PC-9 (cell line): Measurements from ENCODE around the gene FAM110A. TPM values are rescaled to one million over a fixed set of nuclear protein-coding genes. Genes with fewer than 3 reads are reported as not detected.

Experiments used
- BruUV-seq: library from RNA; stranded (reverse); fragments of 400-500 nt; replicated peaks from 2 replicates; lab custom pipeline; 2021; lab: Mats Ljungman, UMichigan
- CTCF ChIA-PET: fragments of 300-600 bp; sonication (Branson Sonifier 250); formaldehyde crosslinking; loops from one replicate; lab custom pipeline; 2022; ENCODE audit warnings: antibody characterized with exemption; lab: Charles Lee
- POLR2A ChIA-PET: fragments of 300-600 bp; sonication (Branson Sonifier 250); formaldehyde crosslinking; loops from one replicate; lab custom pipeline; 2022; ENCODE audit warnings: antibody characterized with exemption; ENCODE audit not compliant: unreplicated experiment; lab: Charles Lee
- DNase-seq, 2 experiments: peaks; one replicate each; pipeline versions ENCODE4 v3.0.0 to v3.0.0-alpha.2; 2015 to 2022; ENCODE audit warnings: mixed read lengths in 1 of 2
- H2AFZ ChIP-seq: fragments of 200-600 bp; sonication (generic); 2 replicates; pipeline ENCODE4 v1.8.1; 2017; ENCODE audit warnings: antibody characterized with exemption
- H3F3A ChIP-seq: fragments of 200-600 bp; sonication (generic); 2 replicates; pipeline ENCODE4 v1.8.1; 2017; ENCODE audit warnings: antibody characterized with exemption, mild to moderate bottlenecking, low read depth; ENCODE audit not compliant: insufficient read depth
- H3K27ac ChIP-seq: fragments of 200-600 bp; sonication (generic); 2 replicates; pipeline ENCODE4 v1.6.1; 2016; ENCODE audit warnings: mixed run types
- H3K27me3 ChIP-seq: fragments of 200-600 bp; sonication (generic); 2 replicates; pipeline ENCODE4 v1.6.1; 2016; ENCODE audit warnings: low read depth, mixed run types; ENCODE audit not compliant: insufficient read depth
- H3K36me3 ChIP-seq: fragments of 200-600 bp; sonication (generic); 2 replicates; pipeline ENCODE4 v1.6.1; 2016; ENCODE audit warnings: low read depth, mixed run types
- H3K4me1 ChIP-seq: fragments of 200-600 bp; sonication (generic); replicated peaks from 2 replicates; pipeline ENCODE4 v1.6.1; 2016; ENCODE audit warnings: mixed run types; ENCODE audit not compliant: insufficient read depth
- H3K4me2 ChIP-seq: fragments of 200-600 bp; sonication (generic); 2 replicates; pipeline ENCODE4 v1.6.1; 2017; ENCODE audit warnings: mixed run types
- H3K4me3 ChIP-seq: fragments of 200-600 bp; sonication (generic); 2 replicates; pipeline ENCODE4 v1.6.1; 2016; ENCODE audit warnings: mixed run types
- H3K79me2 ChIP-seq: fragments of 200-600 bp; sonication (generic); 2 replicates; pipeline ENCODE4 v1.6.1; 2017; ENCODE audit warnings: low read depth, mixed run types
- H3K9me2 ChIP-seq: fragments of 200-600 bp; sonication (generic); 2 replicates; pipeline ENCODE4 v1.8.1; 2017; ENCODE audit warnings: mild to moderate bottlenecking; ENCODE audit not compliant: insufficient read depth
- H3K9me3 ChIP-seq: fragments of 200-600 bp; sonication (generic); 2 replicates; pipeline ENCODE4 v1.8.1; 2016; ENCODE audit warnings: low read depth; ENCODE audit not compliant: insufficient read depth
- H4K20me1 ChIP-seq: fragments of 200-600 bp; sonication (generic); 2 replicates; pipeline ENCODE4 v1.8.1; 2017; ENCODE audit not compliant: insufficient read depth
- CTCF ChIP-seq: fragments of 200-600 bp; sonication (generic); conservative IDR thresholded peaks from 2 replicates; pipeline ENCODE4 v1.6.1; 2017; ENCODE audit warnings: mixed run types, antibody characterized with exemption, mild to moderate bottlenecking, moderate library complexity
- EZH2 ChIP-seq: fragments of 200-600 bp; sonication (generic); IDR thresholded peaks from 2 replicates; pipeline ENCODE4 v1.8.0; 2017; ENCODE audit warnings: antibody characterized with exemption, low read depth
- intact Hi-C: fragments of 100-400 bp; cut with micrococcal nuclease; formaldehyde crosslinking; loops from one replicate; pipeline ENCODE4 v1.10.0; 2022; ENCODE audit not compliant: unreplicated experiment
- total RNA-seq: library from RNA; stranded (reverse); gene quantifications from 2 replicates; pipeline ENCODE4 v1.2.3, GENCODE V29; 2021

Gene FAM110A
- total RNA-seq, 1 experiment from 2014 or later, result 30.8 TPM

GRCh38 chr20:879626-880025 lies 46.1 kb downstream of the FAM110A start:
- Histone ChIP-seq H3K36me3 (no peaks in the 10 kb centered on the region), H3K9me2 (no peaks in the 10 kb centered on the region), H4K20me1 (no peaks in the 10 kb centered on the region), H3K27me3 (no peaks in the 10 kb centered on the region), H3K4me2 (peak overlapping the region; percentile 13; the same call in 1 of the 2 replicates), H2AFZ (no peak overlapping the region), H3K27ac (peak overlapping the region; percentile 26; the same call in 1 of the 2 replicates), H3K4me1 (peaks cover 33% of the 10 kb centered on the region), H3K9me3 (no peaks in the 10 kb centered on the region), H3F3A (0 out of 2 replicates have a peak, but pooled peaks cover 9% of the 10 kb centered on the region), H3K79me2 (no peaks in the 10 kb centered on the region), H3K4me3 (no peak overlapping the region)
- ChIA-PET POLR2A (no interaction called here), CTCF (no interaction called here)
- no peak for DNase-seq
- TF ChIP-seq EZH2 (no peak), CTCF (no peak)
- intact Hi-C loops, result no loop called here
- no TSS peak for BruUV-seq

DNA sequence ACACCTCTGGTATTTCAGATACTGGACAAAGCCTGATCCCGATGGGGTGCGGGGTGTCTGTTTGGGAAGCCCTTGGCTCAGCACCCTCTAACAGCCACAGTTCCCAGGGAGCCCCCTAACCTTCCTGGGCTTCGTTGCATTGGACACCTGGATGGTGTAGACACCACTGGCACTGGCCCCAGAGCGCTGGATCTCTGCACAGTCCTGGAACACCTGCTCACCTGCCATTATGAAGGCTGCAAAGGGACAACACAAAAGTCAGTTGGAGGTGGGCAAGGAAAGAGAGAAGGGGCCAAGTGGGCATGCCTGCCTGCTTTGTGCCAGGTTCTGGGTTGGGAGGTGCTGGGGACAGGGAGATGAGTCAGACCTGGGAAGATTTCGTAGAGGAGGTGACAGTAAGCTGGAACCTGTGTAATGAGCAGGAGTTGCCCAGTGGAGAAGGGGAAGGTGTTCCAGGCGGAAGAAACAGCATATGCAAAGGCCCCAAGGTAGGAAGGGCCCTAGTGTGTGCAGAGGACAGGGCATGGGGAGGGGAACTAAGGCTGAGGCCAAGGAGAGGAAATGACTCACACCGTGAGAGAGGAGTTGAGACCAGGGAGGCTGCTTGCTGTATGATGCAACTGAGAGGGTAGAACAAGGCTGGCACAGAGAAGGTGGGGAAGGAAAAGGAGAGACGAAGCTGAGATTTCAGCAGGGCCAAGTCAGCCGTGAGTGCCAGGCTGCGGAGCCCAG lies 47.7 kb downstream of the FAM110A start:
- ChIA-PET CTCF (no interaction called here), POLR2A (no interaction called here)
- H3K4me3 ChIP-seq, result peak overlapping the region; percentile 48; the same call in 1 of the 2 replicates
- H3K27me3 ChIP-seq, result no peaks in the 10 kb centered on the region
- no peak overlapping the region for H2AFZ ChIP-seq
- peak; percentile 49 to 83 for DNase-seq
- no peak for TF ChIP-seq CTCF
- TF ChIP-seq EZH2, result no peak
- peaks cover 33% of the 10 kb centered on the region for H3K4me1 ChIP-seq
- H3K9me2 ChIP-seq, result no peaks in the 10 kb centered on the region
- no peaks in the 10 kb centered on the region for H4K20me1 ChIP-seq
- no peaks in the 10 kb centered on the region for H3K9me3 ChIP-seq
- intact Hi-C loops, result no loop called here
- H3K4me2 ChIP-seq, result peak overlapping the region; percentile 72
- no peaks in the 10 kb centered on the region for H3K79me2 ChIP-seq
- 0 out of 2 replicates have a peak, but pooled peaks cover 9% of the 10 kb centered on the region for H3F3A ChIP-seq
- BruUV-seq, result no TSS peak
- H3K36me3 ChIP-seq, result no peaks in the 10 kb centered on the region
- H3K27ac ChIP-seq, result peak overlapping the region; percentile 85

- Histone ChIP-seq H3K79me2 (no peaks in the 10 kb centered on the region), H4K20me1 (no peaks in the 10 kb centered on the region), H3K27me3 (no peaks in the 10 kb centered on the region), H3F3A (0 out of 2 replicates have a peak, but pooled peaks cover 9% of the 10 kb centered on the region), H2AFZ (no peak overlapping the region), H3K9me2 (no peaks in the 10 kb centered on the region), H3K27ac (peak overlapping the region; percentile 85), H3K4me3 (peak overlapping the region; percentile 48; the same call in 1 of the 2 replicates), H3K36me3 (no peaks in the 10 kb centered on the region), H3K9me3 (no peaks in the 10 kb centered on the region), H3K4me1 (peaks cover 33% of the 10 kb centered on the region), H3K4me2 (peak overlapping the region; percentile 72)
- TSS peak; percentile 72 for BruUV-seq
- TF ChIP-seq CTCF, result no peak
- TF ChIP-seq EZH2, result no peak
- ChIA-PET POLR2A (no interaction called here), CTCF (no interaction called here)
- DNase-seq, result no peak
- intact Hi-C loops, result no loop called here
Observed at GRCh38 chr20:881783-882144, 48.2 kb downstream of the FAM110A start.
